ENCODE data around the gene OTUD1. TPM values are rescaled to one million over a fixed set of nuclear protein-coding genes. Genes with fewer than 3 reads are reported as not detected.

The OTUD1 gene
- total and polyA plus RNA-seq, 8 donors, result 12.0 to 21.6 (median 14.6) TPM

DNA sequence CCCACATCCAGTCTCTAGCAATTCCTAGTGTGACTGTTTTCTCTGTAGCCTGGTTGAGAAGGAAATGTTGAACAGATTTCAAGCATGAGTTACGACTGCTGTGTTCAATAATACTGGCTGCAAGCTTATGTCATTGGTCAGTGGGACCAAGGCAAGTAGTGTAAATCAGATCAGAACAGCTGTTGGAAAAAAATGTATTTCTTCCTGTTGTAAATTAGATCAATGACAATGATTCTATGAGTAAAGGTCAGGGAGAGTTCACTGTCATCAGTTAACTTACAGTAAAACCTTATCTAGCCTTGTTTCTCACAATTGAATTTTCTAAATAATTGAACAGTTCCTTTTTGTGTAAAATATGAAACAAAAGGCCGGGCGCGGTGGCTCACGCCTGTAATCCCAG is 6.7 kb downstream of the OTUD1 start:
- intact Hi-C loops (cut with DNase I), result no loop called here
- no peak for DNase-seq
- no peak for ATAC-seq

DNA sequence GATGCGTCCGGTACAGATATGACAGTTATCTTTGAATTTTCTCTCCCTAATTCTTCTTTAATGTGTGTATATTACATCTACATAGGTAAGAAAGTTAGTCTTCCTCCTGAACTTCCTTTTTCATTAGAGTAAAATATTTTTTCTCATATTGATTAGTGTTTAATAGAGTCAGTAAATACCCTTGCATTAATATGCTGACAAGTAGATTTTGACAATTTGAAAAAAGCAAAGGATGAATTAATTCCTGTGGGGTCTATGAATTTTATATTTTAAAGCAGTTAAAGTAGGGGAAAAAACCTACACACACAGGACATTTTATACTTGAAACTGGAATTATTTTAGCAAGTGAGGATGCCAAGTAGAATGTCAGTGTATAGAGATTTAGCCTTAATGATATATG is 9.4 kb downstream of the OTUD1 start:
- H3K9me3 ChIP-seq, result no peaks in the 10 kb centered on the region
- TF ChIP-seq, protein P1, sequence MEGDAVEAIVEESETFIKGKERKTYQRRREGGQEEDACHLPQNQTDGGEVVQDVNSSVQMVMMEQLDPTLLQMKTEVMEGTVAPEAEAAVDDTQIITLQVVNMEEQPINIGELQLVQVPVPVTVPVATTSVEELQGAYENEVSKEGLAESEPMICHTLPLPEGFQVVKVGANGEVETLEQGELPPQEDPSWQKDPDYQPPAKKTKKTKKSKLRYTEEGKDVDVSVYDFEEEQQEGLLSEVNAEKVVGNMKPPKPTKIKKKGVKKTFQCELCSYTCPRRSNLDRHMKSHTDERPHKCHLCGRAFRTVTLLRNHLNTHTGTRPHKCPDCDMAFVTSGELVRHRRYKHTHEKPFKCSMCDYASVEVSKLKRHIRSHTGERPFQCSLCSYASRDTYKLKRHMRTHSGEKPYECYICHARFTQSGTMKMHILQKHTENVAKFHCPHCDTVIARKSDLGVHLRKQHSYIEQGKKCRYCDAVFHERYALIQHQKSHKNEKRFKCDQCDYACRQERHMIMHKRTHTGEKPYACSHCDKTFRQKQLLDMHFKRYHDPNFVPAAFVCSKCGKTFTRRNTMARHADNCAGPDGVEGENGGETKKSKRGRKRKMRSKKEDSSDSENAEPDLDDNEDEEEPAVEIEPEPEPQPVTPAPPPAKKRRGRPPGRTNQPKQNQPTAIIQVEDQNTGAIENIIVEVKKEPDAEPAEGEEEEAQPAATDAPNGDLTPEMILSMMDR (IDR thresholded peaks at IDR 0.05), result no peak
- ATAC-seq (no peak), DNase-seq (no peak)
- H3K4me3 ChIP-seq, result no peak overlapping the region
- H3K4me1 ChIP-seq, result peaks cover 0 to 76% of the 10 kb centered on the region in 2 donors
- no peaks in the 10 kb centered on the region for H3K27me3 ChIP-seq
- intact Hi-C loops (cut with DNase I), result no loop called here
- H3K36me3 ChIP-seq, result peaks cover 0 to 8% of the 10 kb centered on the region in 2 donors
- H3K27ac ChIP-seq, result peak overlapping the region in 1 of 2 donors; percentile 71

More for the DNA sequence above, 6.7 kb downstream of the OTUD1 start:
- H3K27me3 ChIP-seq, result no peaks in the 10 kb centered on the region
- no peak overlapping the region for H3K27ac ChIP-seq
- no peaks in the 10 kb centered on the region for H3K9me3 ChIP-seq
- peaks cover 17 to 89% of the 10 kb centered on the region in 2 donors for H3K4me1 ChIP-seq
- H3K36me3 ChIP-seq, result peaks cover 0 to 8% of the 10 kb centered on the region in 2 donors
- H3K4me3 ChIP-seq, result no peak overlapping the region
- TF ChIP-seq, protein P1 (IDR thresholded peaks at IDR 0.05), result no peak

DNA sequence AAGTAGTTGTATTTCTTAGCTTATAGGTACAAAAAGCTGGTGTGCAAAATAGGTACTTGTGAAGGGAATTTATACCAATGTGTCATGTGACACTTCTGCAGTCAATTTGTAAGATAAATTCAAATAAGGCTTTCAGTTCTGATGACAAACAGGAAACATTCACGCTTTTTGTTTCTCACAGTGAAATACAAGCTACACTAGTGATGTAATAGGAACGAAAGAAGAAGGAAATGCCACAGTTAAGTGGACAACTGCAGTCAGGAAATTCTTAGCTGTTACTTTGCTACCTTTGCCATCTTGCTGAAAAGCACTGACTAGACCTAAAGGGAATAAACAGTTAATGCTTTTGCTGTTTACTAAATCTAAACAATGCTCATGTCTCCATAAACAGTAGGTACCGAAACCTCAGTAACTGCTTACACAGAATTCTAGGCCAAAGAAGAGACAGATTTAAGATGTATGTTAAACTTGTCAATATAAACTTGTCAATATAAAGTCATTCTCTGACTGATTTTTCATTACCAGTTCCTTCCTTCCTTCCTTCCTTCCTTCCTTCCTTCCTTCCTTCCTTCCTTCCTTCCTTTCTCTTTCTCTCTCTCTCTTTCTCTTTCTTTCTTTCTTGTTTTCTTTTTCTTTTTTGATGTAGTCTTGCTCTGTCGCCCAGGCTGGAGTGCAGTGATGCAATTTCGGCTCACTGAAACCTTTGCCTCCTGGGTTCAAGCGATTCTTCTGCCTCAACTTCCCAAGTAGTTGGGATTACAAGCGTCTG is 10.1 kb downstream of the OTUD1 start:
- peak; percentile 55 for ATAC-seq
- Histone ChIP-seq H3K27ac (peak overlapping the region in 1 of 2 donors; percentile 71), H3K4me1 (peaks cover 0 to 72% of the 10 kb centered on the region in 2 donors), H3K9me3 (no peaks in the 10 kb centered on the region), H3K4me3 (no peak overlapping the region), H3K36me3 (peaks cover 0 to 8% of the 10 kb centered on the region in 2 donors), H3K27me3 (no peaks in the 10 kb centered on the region)
- TF ChIP-seq, protein P1 (IDR thresholded peaks at IDR 0.05), result no peak
- intact Hi-C loops (cut with DNase I), result no loop called here
- DNase-seq, result no peak

DNA sequence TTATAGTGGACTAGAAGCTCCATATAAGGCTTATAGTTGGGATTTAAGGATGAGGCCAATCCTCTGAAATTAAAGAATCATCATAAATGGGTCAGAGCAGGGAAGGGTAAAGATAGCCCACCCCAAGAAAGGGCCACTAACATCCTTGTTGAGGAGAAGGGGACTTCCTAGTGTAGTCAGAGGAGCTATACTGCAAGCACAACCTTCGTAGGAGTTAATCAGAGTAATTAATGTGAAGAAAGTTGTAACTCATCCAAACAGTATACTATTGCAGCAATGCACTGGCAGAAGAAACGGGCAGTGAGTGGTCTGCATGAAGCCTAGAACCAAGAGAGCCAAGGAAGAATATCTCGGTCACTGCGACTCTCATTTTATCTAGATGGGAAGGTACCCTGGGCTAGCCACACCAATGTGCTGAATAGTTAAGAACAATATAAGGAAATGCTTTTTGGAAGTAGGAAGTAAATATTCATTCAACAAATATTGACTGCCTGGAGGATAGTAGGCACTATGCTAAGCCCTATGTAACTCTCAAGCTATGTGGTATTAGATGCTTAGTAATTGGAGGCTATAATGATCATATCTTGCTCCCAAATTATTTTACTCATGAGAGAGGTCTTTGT is 13.3 kb downstream of the OTUD1 start:
- H3K36me3 ChIP-seq, result no peaks in the 10 kb centered on the region
- no peaks in the 10 kb centered on the region for H3K9me3 ChIP-seq
- peaks cover 0 to 47% of the 10 kb centered on the region in 2 donors for H3K4me1 ChIP-seq
- no peaks in the 10 kb centered on the region for H3K27me3 ChIP-seq
- no peak for ATAC-seq
- H3K4me3 ChIP-seq, result no peak overlapping the region
- DNase-seq, result no peak
- TF ChIP-seq, protein P1 (IDR thresholded peaks at IDR 0.05), result no peak
- H3K27ac ChIP-seq, result peak overlapping the region in 1 of 2 donors; percentile 63
- intact Hi-C loops (cut with DNase I), result no loop called here

DNA sequence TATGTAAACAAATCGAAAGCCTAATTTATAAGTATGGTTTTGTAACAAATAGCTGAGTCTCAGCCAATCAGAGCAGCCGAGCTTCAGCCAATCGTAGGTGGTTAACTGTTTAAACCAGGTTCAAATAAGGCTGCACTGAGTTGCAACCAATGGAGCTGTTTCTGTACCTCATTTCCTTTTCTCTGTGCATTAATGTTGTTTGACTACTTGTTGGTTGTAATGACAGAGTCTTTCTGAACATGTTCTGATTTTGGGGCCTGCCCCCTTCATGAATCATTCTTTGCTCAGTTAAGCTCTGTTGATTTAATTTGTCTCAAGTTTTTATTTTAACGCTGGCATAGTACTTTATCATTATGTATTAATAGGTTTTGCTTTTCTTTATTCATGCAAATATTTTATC is 14.6 kb downstream of the OTUD1 start:
- ATAC-seq (no peak), DNase-seq (no peak)
- intact Hi-C loops (cut with DNase I), result no loop called here
- Histone ChIP-seq H3K27me3 (no peaks in the 10 kb centered on the region), H3K9me3 (no peaks in the 10 kb centered on the region), H3K4me1 (peaks cover 0 to 35% of the 10 kb centered on the region in 2 donors), H3K27ac (no peak overlapping the region), H3K36me3 (no peaks in the 10 kb centered on the region), H3K4me3 (no peak overlapping the region)
- TF ChIP-seq, protein P1 (IDR thresholded peaks at IDR 0.05), result no peak

Data from left lung (tissue), 10 donors.